Heart left ventricle (tissue), 13 donors: ENCODE measurements around the gene INSIG1.

Experiments
- POLR2A ChIP-seq, 2 donors: fragments of 450-650 bp; IDR thresholded peaks; one replicate each; pipeline ENCODE4 v1.6.1; 2017; ENCODE audit warnings: antibody characterized with exemption in 2 of 2, mild to moderate bottlenecking in 2 of 2, moderate library complexity in 2 of 2
- TF ChIP-seq, protein P1 (sequence below), 12 donors: fragments of 200-600 bp; sonication (generic) in 4 of 12; IDR thresholded peaks; one replicate each; pipeline versions ENCODE4 v1.5.0 to v1.8.0; 2018 to 2022; ENCODE audit warnings: antibody characterized with exemption in 12 of 12, mild to moderate bottlenecking in 5 of 12
- donor health status: ischemic (EF 13 %, LVEDD 7.1; RV severe dilation, severe dysfunction).
- donor health status: DM: no; HTN: yes; CAD: no.
- donor health status: DM: no; HTN: no; CAD: no.
- donor health status: ischemic (EF 25% LVEDD 6.9; RV normal size, moderate dysfunction).
- donor health status: ischemic (EF 25% LVEDD 5.7; RV mildly dilated, moderate dysfunction).
- donor health status: ischemic (EF 35%, LVEDD 5.7; RV mildly dilated, moderate dysfunction).
- donor health status: nonischemic (EF 11% LVEDD 7.7; RV severe dilation, severe dysfunction).
- donor health status: DM: yes; HTN: yes; CAD: no.
- donor health status: PGD.
- donor health status: ischemic (EF 29% LVEDD 5.4; RV normal size, mild dysfunction).
- donor health status: nonischemic (EF 23%, LVEDD 6.1; RV moderate dilation, normal function).

DNA sequence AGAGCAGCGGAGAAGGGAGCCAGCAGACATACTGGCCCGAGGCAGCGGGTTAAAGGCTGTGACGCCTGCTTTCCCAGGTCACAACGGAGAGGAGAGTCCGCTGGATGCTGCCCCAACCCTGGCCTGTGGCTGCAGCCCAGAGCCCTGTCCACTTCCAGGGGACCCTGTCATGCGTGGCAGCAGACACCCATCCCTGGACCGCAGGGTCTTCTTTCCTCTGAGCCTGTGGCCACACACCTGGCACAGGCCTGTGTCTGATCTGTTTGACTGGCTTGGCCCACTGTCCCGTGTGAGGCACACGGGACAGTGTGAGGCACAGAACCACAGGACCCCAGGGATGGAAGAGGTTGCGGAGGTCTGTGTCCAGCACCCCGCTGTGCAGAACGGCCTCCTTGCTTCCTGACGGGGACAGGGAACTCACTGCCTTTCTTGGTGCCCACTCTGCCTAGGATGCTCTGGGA lies 42.4 kb downstream of the INSIG1 start:
- TF ChIP-seq, protein P1, sequence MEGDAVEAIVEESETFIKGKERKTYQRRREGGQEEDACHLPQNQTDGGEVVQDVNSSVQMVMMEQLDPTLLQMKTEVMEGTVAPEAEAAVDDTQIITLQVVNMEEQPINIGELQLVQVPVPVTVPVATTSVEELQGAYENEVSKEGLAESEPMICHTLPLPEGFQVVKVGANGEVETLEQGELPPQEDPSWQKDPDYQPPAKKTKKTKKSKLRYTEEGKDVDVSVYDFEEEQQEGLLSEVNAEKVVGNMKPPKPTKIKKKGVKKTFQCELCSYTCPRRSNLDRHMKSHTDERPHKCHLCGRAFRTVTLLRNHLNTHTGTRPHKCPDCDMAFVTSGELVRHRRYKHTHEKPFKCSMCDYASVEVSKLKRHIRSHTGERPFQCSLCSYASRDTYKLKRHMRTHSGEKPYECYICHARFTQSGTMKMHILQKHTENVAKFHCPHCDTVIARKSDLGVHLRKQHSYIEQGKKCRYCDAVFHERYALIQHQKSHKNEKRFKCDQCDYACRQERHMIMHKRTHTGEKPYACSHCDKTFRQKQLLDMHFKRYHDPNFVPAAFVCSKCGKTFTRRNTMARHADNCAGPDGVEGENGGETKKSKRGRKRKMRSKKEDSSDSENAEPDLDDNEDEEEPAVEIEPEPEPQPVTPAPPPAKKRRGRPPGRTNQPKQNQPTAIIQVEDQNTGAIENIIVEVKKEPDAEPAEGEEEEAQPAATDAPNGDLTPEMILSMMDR (IDR thresholded peaks at IDR 0.05): no peak
- no peak for TF ChIP-seq POLR2A (IDR thresholded peaks at IDR 0.05)
